Gastrocnemius medialis (tissue), 4 donors: ENCODE results near the gene MAP3K9.

Experiments
- CTCF ChIP-seq, 5 experiments: fragments of 450-650 bp in 3 of 5; fragments of 200-600 bp in 2 of 5; sonication (generic) in 2 of 5; IDR thresholded peaks in 4 of 5; conservative IDR thresholded peaks in 1 of 5; 1 replicate in 4 of 5; 2 replicates in 1 of 5; pipeline ENCODE4 v1.5.1; 2016 to 2019; ENCODE audit warnings: antibody characterized with exemption in 5 of 5, mild to moderate bottlenecking in 3 of 5, moderate library complexity in 3 of 5
- POLR2A ChIP-seq, 2 donors: fragments of 450-650 bp; IDR thresholded peaks; one replicate each; pipeline ENCODE4 v1.6.1; 2017; ENCODE audit warnings: antibody characterized with exemption in 2 of 2, mild to moderate bottlenecking in 2 of 2, moderate library complexity in 2 of 2

- TF ChIP-seq CTCF (IDR thresholded peaks at IDR 0.05 in 4 of 5, conservative IDR thresholded peaks at IDR 0.05 in 1 of 5) (no peak), POLR2A (IDR thresholded peaks at IDR 0.05) (no peak)
Observed at GRCh38 chr14:70701610-70702009, 107.7 kb downstream of the MAP3K9 start.
